H9 (cell line): ENCODE results near the gene PCNX2. TPM values are rescaled to one million over a fixed set of nuclear protein-coding genes. Genes with fewer than 3 reads are reported as not detected.

Experiments used
- DNase-seq: peaks from one replicate; pipeline ENCODE4 v3.0.0-alpha.2; 2017
- H2AFZ ChIP-seq: one replicate; pipeline ENCODE4 v1.6.1; 2013; ENCODE audit warnings: mild to moderate bottlenecking, low read length, control low read depth, moderate library complexity
- H2AK5ac ChIP-seq: 2 replicates; pipeline ENCODE4 v1.6.1; 2013; ENCODE audit warnings: low read length, control low read depth, mixed read lengths; ENCODE audit not compliant: insufficient read length
- H2BK120ac ChIP-seq: one replicate; pipeline ENCODE4 v1.6.1; 2013; ENCODE audit warnings: low read depth, mild to moderate bottlenecking, low read length, control low read depth, inconsistent platforms; ENCODE audit not compliant: poor library complexity, severe bottlenecking
- H2BK12ac ChIP-seq: 2 replicates; pipeline ENCODE4 v1.6.1; 2013; ENCODE audit warnings: low read length, control low read depth, mixed read lengths, low read depth; ENCODE audit not compliant: insufficient read length
- H2BK15ac ChIP-seq: 2 replicates; pipeline ENCODE4 v1.6.1; 2013; ENCODE audit warnings: low read depth, low read length, control low read depth
- H2BK20ac ChIP-seq: one replicate; pipeline ENCODE4 v1.6.1; 2013; ENCODE audit warnings: low read depth, mild to moderate bottlenecking, low read length, control low read depth, inconsistent platforms; ENCODE audit not compliant: poor library complexity, severe bottlenecking
- H2BK5ac ChIP-seq: 2 replicates; pipeline ENCODE4 v1.6.1; 2013; ENCODE audit warnings: low read length, control low read depth, mixed read lengths; ENCODE audit not compliant: insufficient read length
- H3K14ac ChIP-seq: 2 replicates; pipeline ENCODE4 v1.6.1; 2013; ENCODE audit warnings: low read length, control low read depth; ENCODE audit not compliant: insufficient read depth
- H3K18ac ChIP-seq: 2 replicates; pipeline ENCODE4 v1.6.1; 2013; ENCODE audit warnings: low read depth, mild to moderate bottlenecking, mixed read lengths, low read length, control low read depth; ENCODE audit not compliant: insufficient read length
- H3K23ac ChIP-seq: 2 replicates; pipeline ENCODE4 v1.6.1; 2013; ENCODE audit warnings: low read length, control low read depth, mixed read lengths, low read depth; ENCODE audit not compliant: insufficient read length
- H3K23me2 ChIP-seq: 2 replicates; pipeline ENCODE4 v1.6.1; 2013; ENCODE audit warnings: low read depth, mild to moderate bottlenecking, mixed read lengths, low read length, control low read depth; ENCODE audit not compliant: insufficient read length, poor library complexity, severe bottlenecking
- H3K27ac ChIP-seq: 2 replicates; pipeline ENCODE4 v1.5.1; 2013; ENCODE audit warnings: low read length, control low read depth, mixed read lengths, low read depth; ENCODE audit not compliant: insufficient read length
- H3K27me3 ChIP-seq: 2 replicates; pipeline ENCODE4 v1.6.1; 2013; ENCODE audit warnings: low read length, control low read depth, inconsistent platforms; ENCODE audit not compliant: insufficient read depth
- H3K4ac ChIP-seq: 2 replicates; pipeline ENCODE4 v1.6.1; 2013; ENCODE audit warnings: low read depth, mild to moderate bottlenecking, control low read depth, inconsistent platforms, low read length, moderate library complexity
- H3K4me1 ChIP-seq: 2 replicates; pipeline ENCODE4 v1.6.1; 2013; ENCODE audit warnings: low read length, control low read depth, inconsistent platforms; ENCODE audit not compliant: insufficient read depth
- H3K4me2 ChIP-seq: 2 replicates; pipeline ENCODE4 v1.6.1; 2013; ENCODE audit warnings: low read length, control low read depth, mixed read lengths; ENCODE audit not compliant: insufficient read length, insufficient read depth
- H3K56ac ChIP-seq: 2 replicates; pipeline ENCODE4 v1.6.1; 2013; ENCODE audit warnings: low read depth, mild to moderate bottlenecking, mixed read lengths, low read length, control low read depth; ENCODE audit not compliant: insufficient read length
- H3K79me1 ChIP-seq: 2 replicates; pipeline ENCODE4 v1.6.1; 2013; ENCODE audit warnings: low read depth, mild to moderate bottlenecking, moderate library complexity, low read length, control low read depth, inconsistent platforms; ENCODE audit not compliant: insufficient read depth, poor library complexity, severe bottlenecking
- H3K79me2 ChIP-seq: 2 replicates; pipeline ENCODE4 v1.6.1; 2013; ENCODE audit warnings: low read length, control low read depth, inconsistent platforms; ENCODE audit not compliant: insufficient read depth
- H3K9ac ChIP-seq: 2 replicates; pipeline ENCODE4 v1.6.1; 2013; ENCODE audit warnings: low read length, control low read depth, mixed read lengths; ENCODE audit not compliant: insufficient read length; ENCODE audit errors: extremely low read depth
- H3K9me3 ChIP-seq: one replicate; pipeline ENCODE4 v1.6.1; 2013; ENCODE audit warnings: low read depth, low read length, inconsistent platforms; ENCODE audit not compliant: control insufficient read depth
- H3T11ph ChIP-seq: one replicate; pipeline ENCODE4 v1.6.1; 2013; ENCODE audit warnings: mild to moderate bottlenecking, low read length, control low read depth, inconsistent platforms
- H4K20me1 ChIP-seq: one replicate; pipeline ENCODE4 v1.6.1; 2013; ENCODE audit not compliant: control insufficient read depth, insufficient read length, insufficient read depth
- H4K5ac ChIP-seq: 2 replicates; pipeline ENCODE4 v1.6.1; 2013; ENCODE audit warnings: low read depth, mild to moderate bottlenecking, mixed read lengths, low read length, control low read depth; ENCODE audit not compliant: insufficient read length
- H4K8ac ChIP-seq: replicated peaks from 2 replicates; pipeline ENCODE4 v1.6.1; 2013; ENCODE audit warnings: low read length, control low read depth, mixed read lengths, low read depth; ENCODE audit not compliant: insufficient read length
- H4K91ac ChIP-seq: 2 replicates; pipeline ENCODE4 v1.6.1; 2013; ENCODE audit warnings: low read depth, mild to moderate bottlenecking, moderate library complexity, mixed read lengths, low read length, control low read depth; ENCODE audit not compliant: insufficient read length
- H3K27ac Mint-ChIP-seq, 3 experiments: 2 replicates in 2 of 3; 3 replicates in 1 of 3; pipeline ENCODE4 v1.8.0; 2020 to 2021; ENCODE audit warnings: mixed read lengths in 3 of 3, mild to moderate bottlenecking in 1 of 3, moderate library complexity in 1 of 3
- H3K27me3 Mint-ChIP-seq: 2 replicates; pipeline ENCODE4 v1.8.0; 2021; ENCODE audit warnings: low read depth, mild to moderate bottlenecking, moderate library complexity, mixed read lengths
- H3K36me3 Mint-ChIP-seq, 3 experiments: 2 replicates in 2 of 3; 3 replicates in 1 of 3; pipeline ENCODE4 v1.8.0; 2020 to 2021; ENCODE audit warnings: low read depth in 3 of 3, mixed read lengths in 3 of 3; ENCODE audit not compliant: insufficient read depth in 1 of 3
- H3K4me1 Mint-ChIP-seq, 2 experiments: 2 replicates each; pipeline ENCODE4 v1.8.0; 2020; ENCODE audit warnings: mixed read lengths in 2 of 2
- H3K4me3 Mint-ChIP-seq, 2 experiments: 2 replicates in 1 of 2; 3 replicates in 1 of 2; pipeline ENCODE4 v1.8.0; 2020 to 2021; ENCODE audit warnings: mild to moderate bottlenecking in 2 of 2, mixed read lengths in 2 of 2, moderate library complexity in 1 of 2
- H3K9me3 Mint-ChIP-seq, 2 experiments: 2 replicates in 1 of 2; 3 replicates in 1 of 2; pipeline ENCODE4 v1.8.0; 2020; ENCODE audit warnings: mild to moderate bottlenecking in 2 of 2, mixed read lengths in 2 of 2, moderate library complexity in 1 of 2
- CTCF ChIP-seq: fragments of 200-600 bp; sonication (generic); conservative IDR thresholded peaks from 3 replicates; pipeline ENCODE4 v1.8.0; 2021; ENCODE audit warnings: antibody characterized with exemption, mild to moderate bottlenecking
- whole genome bisulfite sequencing: extraction: QIAGEN DNeasy Blood & Tissue Kit; methylation state at CpG from one replicate; pipeline ENCODE4 v1.1.7; 2013; ENCODE audit warnings: missing lambda C conversion rate, low lambda C conversion rate, mixed read lengths; ENCODE audit not compliant: insufficient read length; ENCODE audit errors: extremely low coverage; 5-methylcytosine and 5-hydroxymethylcytosine counted together
- total RNA-seq: library from RNA; stranded (reverse); gene quantifications from 2 replicates; pipeline ENCODE4 v1.2.1, GENCODE V29; 2021

Gene PCNX2
- total RNA-seq, 1 experiment from 2014 or later = 45.1 TPM

GRCh38 chr1:233105225-233105624 lies 190.3 kb downstream of the PCNX2 start:
- peaks cover 2% of the 10 kb centered on the region for H3K79me1 ChIP-seq
- WGBS = no CpG with 5 or more reads among the region's 1 CpG
- TF ChIP-seq CTCF = no peak
- Mint-ChIP-seq H3K4me3 (no peak overlapping the region), H3K36me3 (peaks cover 9 to 28% (median 14%) of the 10 kb centered on the region in 3 experiments; a peak in 5 of 7 replicates), H3K27me3 (no peaks in the 10 kb centered on the region; the same call in 1 of the 2 replicates), H3K4me1 (peaks cover 14 to 21% of the 10 kb centered on the region in 2 experiments), H3K9me3 (no peaks in the 10 kb centered on the region), H3K27ac (no peak overlapping the region)
- H4K5ac ChIP-seq = no peak overlapping the region
- H2AFZ ChIP-seq = no peak overlapping the region
- no peak overlapping the region for H3K14ac ChIP-seq
- no peaks in the 10 kb centered on the region for H3K79me2 ChIP-seq
- no peak overlapping the region for H3K9ac ChIP-seq
- no peak overlapping the region for H3K27ac ChIP-seq
- no peaks in the 10 kb centered on the region for H3K27me3 ChIP-seq
- H3T11ph ChIP-seq = no peak overlapping the region
- H3K4ac ChIP-seq = no peak overlapping the region
- no peak overlapping the region for H4K8ac ChIP-seq
- no peak overlapping the region for H2BK12ac ChIP-seq
- H2BK15ac ChIP-seq = no peak overlapping the region
- no peak overlapping the region for H4K91ac ChIP-seq
- no peak overlapping the region for H3K23ac ChIP-seq
- no peak overlapping the region for H2BK5ac ChIP-seq
- H2BK120ac ChIP-seq = no peak overlapping the region
- H3K4me1 ChIP-seq = no peaks in the 10 kb centered on the region
- no peak overlapping the region for H3K56ac ChIP-seq
- H3K9me3 ChIP-seq = no peaks in the 10 kb centered on the region
- no peak overlapping the region for H2AK5ac ChIP-seq
- DNase-seq = no peak
- no peak overlapping the region for H3K4me2 ChIP-seq
- H3K18ac ChIP-seq = no peak overlapping the region
- no peaks in the 10 kb centered on the region for H3K23me2 ChIP-seq
- H2BK20ac ChIP-seq = no peak overlapping the region
- H4K20me1 ChIP-seq = no peaks in the 10 kb centered on the region
